ENCODE measurements around the gene KLRF2. TPM values are rescaled to one million over a fixed set of nuclear protein-coding genes. Genes with fewer than 3 reads are reported as not detected.

The KLRF2 gene
- total RNA-seq, 3 donors from 2014 or later, result not detected

DNA sequence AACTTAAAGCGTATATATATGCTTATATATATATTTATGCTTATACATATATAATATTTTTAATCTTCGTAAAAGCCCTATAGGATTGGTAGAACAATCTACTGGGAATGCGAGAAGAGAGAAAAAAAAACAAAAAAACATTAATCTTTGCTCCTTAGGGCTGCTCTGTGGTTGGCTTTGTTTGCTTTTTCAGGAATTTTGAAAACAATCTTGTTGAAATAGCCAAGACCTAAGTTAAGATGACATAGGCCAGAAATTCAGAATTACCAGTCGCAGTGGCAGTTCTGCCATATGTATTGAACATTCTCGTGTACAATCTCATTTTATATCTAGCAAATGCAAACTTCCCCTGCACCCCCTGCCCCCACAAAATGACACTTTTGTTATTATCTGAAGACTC is 699 bp downstream of the KLRF2 start:
- TF ChIP-seq POLR2AphosphoS5 (IDR thresholded peaks at IDR 0.05), result no peak
- TF ChIP-seq, protein P1, sequence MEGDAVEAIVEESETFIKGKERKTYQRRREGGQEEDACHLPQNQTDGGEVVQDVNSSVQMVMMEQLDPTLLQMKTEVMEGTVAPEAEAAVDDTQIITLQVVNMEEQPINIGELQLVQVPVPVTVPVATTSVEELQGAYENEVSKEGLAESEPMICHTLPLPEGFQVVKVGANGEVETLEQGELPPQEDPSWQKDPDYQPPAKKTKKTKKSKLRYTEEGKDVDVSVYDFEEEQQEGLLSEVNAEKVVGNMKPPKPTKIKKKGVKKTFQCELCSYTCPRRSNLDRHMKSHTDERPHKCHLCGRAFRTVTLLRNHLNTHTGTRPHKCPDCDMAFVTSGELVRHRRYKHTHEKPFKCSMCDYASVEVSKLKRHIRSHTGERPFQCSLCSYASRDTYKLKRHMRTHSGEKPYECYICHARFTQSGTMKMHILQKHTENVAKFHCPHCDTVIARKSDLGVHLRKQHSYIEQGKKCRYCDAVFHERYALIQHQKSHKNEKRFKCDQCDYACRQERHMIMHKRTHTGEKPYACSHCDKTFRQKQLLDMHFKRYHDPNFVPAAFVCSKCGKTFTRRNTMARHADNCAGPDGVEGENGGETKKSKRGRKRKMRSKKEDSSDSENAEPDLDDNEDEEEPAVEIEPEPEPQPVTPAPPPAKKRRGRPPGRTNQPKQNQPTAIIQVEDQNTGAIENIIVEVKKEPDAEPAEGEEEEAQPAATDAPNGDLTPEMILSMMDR (IDR thresholded peaks at IDR 0.05), result no peak
- no peak for TF ChIP-seq POLR2A (IDR thresholded peaks at IDR 0.05)
- intact Hi-C loops (cut with DNase I; ENCODE audit: low total_unique reads), result no loop called here
- no peaks in the 10 kb centered on the region for H3K36me3 ChIP-seq
- no peak for DNase-seq (ENCODE audit: low spot score in 2 of 2)
- no peak overlapping the region for H3K27ac ChIP-seq
- H3K27me3 ChIP-seq, result no peaks in the 10 kb centered on the region
- no peaks in the 10 kb centered on the region for H3K9me3 ChIP-seq
- no peak overlapping the region for H3K4me3 ChIP-seq
- no peaks in the 10 kb centered on the region for H3K4me1 ChIP-seq

DNA sequence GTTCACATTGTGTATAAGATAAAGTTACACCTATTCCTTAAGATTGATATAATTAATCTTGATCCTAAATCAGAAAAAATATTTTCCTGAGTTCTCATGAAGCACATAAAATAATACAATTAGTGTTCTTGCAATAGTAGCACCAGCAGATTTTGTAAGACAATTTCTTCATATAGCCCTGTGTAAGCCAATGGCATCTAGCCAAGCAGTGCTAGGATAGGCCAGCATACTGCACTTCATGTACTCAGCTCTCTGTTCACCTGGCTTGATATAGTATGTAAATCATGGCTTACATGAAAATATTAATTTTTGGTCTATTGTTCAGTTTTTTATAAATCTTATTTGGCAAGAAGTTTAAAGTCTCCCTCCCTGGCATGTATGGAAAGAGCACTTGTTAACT is 1.9 kb downstream of the KLRF2 start:
- Histone ChIP-seq H3K4me3 (no peak overlapping the region), H3K27ac (no peak overlapping the region), H3K9me3 (no peaks in the 10 kb centered on the region), H3K36me3 (no peaks in the 10 kb centered on the region), H3K4me1 (no peaks in the 10 kb centered on the region), H3K27me3 (no peaks in the 10 kb centered on the region)
- no peak for DNase-seq (ENCODE audit: low spot score in 2 of 2)
- intact Hi-C loops (cut with DNase I; ENCODE audit: low total_unique reads), result no loop called here
- TF ChIP-seq POLR2AphosphoS5 (IDR thresholded peaks at IDR 0.05) (no peak), POLR2A (IDR thresholded peaks at IDR 0.05) (no peak)
- TF ChIP-seq, protein P1 (IDR thresholded peaks at IDR 0.05), result no peak

DNA sequence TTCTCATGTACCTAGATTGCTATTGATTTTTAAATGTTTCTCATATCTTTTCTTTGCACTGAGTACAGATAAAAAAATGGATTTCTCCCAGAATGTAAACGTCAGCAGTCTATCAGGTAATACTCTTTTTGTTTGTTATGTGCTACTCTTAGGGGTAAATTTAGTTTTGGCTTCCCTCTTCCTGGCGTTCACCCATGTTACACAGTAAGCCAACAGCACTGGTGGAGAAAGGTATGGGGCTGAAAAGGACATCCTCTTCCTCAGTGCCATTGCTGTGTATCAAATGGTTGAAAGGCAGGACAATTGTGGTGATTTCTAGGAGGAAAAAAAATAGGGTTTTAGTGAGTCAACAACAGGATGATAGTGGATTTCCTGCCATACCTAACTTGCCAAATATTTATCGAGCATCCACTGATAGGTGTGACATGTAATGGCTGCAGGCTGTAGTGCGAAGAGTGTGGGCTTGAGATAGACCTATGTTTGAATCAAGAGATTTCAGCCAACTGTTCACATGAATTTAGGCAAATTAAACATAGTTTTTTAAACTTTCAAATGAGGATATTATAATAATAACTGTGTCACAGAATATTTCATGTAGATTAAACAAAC is 7.5 kb downstream of the KLRF2 start:
- no peaks in the 10 kb centered on the region for H3K36me3 ChIP-seq
- no peaks in the 10 kb centered on the region for H3K27me3 ChIP-seq
- no peak overlapping the region for H3K27ac ChIP-seq
- intact Hi-C loops (cut with DNase I; ENCODE audit: low total_unique reads), result no loop called here
- H3K4me1 ChIP-seq, result no peaks in the 10 kb centered on the region
- TF ChIP-seq, protein P1 (IDR thresholded peaks at IDR 0.05), result no peak
- no peak for TF ChIP-seq POLR2A (IDR thresholded peaks at IDR 0.05)
- TF ChIP-seq POLR2AphosphoS5 (IDR thresholded peaks at IDR 0.05), result no peak
- H3K4me3 ChIP-seq, result no peak overlapping the region
- no peaks in the 10 kb centered on the region for H3K9me3 ChIP-seq
- no peak for DNase-seq (ENCODE audit: low spot score in 2 of 2)

DNA sequence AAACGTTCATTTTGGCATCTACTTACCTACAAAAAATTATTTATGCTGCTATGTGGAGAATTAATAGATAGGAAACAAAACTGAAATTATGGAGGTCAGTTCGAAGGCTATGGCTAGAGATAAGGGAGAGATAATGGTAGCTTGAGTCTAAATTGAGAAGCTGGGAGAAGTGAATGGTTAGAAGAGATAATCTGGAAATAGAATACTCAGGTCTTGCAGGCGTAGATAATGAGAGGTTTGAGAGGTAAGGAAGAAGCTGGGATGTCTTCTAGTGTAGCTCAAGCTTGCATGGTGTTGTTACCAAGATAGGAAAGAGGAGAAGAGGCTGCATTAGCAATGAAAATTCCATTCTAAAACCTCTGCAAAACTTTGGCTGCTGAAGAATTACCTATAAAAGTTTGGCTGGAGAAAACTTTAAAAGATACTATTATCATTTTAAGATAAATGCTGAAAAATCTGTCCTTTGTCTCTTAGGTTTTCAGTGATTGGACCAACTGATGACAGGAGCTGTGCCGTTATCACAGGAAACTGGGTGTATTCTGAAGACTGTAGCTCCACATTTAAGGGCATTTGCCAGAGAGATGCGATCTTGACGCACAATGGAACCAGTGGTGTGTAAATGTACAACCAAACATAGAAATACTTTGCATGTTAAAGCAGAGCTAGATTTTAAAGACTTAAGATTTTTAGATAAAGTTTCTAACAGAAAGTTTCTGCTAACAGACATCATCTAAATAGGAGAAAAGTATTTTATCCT is 14.1 kb downstream of the KLRF2 start:
- Histone ChIP-seq H3K4me1 (no peaks in the 10 kb centered on the region), H3K27me3 (no peaks in the 10 kb centered on the region), H3K27ac (no peak overlapping the region), H3K9me3 (no peaks in the 10 kb centered on the region), H3K4me3 (no peak overlapping the region), H3K36me3 (no peaks in the 10 kb centered on the region)
- DNase-seq (ENCODE audit: low spot score in 2 of 2), result no peak
- intact Hi-C loops (cut with DNase I; ENCODE audit: low total_unique reads), result no loop called here
- TF ChIP-seq POLR2AphosphoS5 (IDR thresholded peaks at IDR 0.05) (no peak), POLR2A (IDR thresholded peaks at IDR 0.05) (no peak)
- TF ChIP-seq, protein P1 (IDR thresholded peaks at IDR 0.05), result no peak

DNA sequence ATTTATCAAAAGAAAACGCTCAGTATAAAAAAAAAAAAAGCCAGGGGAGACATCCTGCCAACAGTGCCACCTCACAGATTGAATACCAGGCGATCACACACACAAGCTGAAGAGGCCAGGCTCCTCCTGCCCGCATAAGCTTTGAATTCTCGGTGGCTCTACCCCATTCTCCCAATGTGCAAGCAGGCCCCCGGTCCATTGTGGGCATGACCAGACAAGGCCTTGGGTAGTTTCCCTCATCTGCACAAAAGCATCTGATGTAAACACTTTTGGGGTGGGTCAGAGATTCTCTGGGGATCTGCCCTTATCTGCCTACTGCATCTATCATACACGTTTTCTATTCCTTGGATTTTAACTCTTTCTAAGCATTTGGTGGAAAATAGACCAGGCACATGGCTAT is 16.2 kb downstream of the KLRF2 start:
- peaks cover 5 to 9% of the 10 kb centered on the region in 2 donors for H3K9me3 ChIP-seq
- H3K27ac ChIP-seq, result no peak overlapping the region
- TF ChIP-seq, protein P1 (IDR thresholded peaks at IDR 0.05), result no peak
- TF ChIP-seq POLR2A (IDR thresholded peaks at IDR 0.05) (no peak), POLR2AphosphoS5 (IDR thresholded peaks at IDR 0.05) (no peak)
- H3K4me3 ChIP-seq, result no peak overlapping the region
- no peaks in the 10 kb centered on the region for H3K36me3 ChIP-seq
- no peaks in the 10 kb centered on the region for H3K4me1 ChIP-seq
- no peaks in the 10 kb centered on the region for H3K27me3 ChIP-seq
- intact Hi-C loops (cut with DNase I; ENCODE audit: low total_unique reads), result no loop called here
- no peak for DNase-seq (ENCODE audit: low spot score in 2 of 2)
